Measurements from ENCODE around the gene BRD9.
"Not testable (repeated sequence)": the region's sequence is repeated elsewhere in the genome, so short reads cannot be mapped to it uniquely, and the experiment has no call there.

The BRD9 gene

GRCh38 chr5:828194-828593 lies 64.4 kb downstream of the BRD9 start:
- FAIRE-seq: not testable (repeated sequence)

GRCh38 chr5:825544-825943 lies 67.1 kb downstream of the BRD9 start:
- not testable (repeated sequence) for FAIRE-seq; DNase-seq (ENCODE audit: insufficient read length, low spot score)

More at GRCh38 chr5:828194-828593, 64.4 kb downstream of the BRD9 start:
- not testable (repeated sequence) for DNase-seq (ENCODE audit: insufficient read length, low spot score)

- no peak for DNase-seq (ENCODE audit: insufficient read length, low spot score)
- no peak for TF ChIP-seq POLR2A (IDR thresholded peaks at IDR 0.05; ENCODE audit: low read depth, low read length)
- FAIRE-seq: no peak
Measured at GRCh38 chr5:821504-821903, 71.1 kb downstream of the BRD9 start.

- DNase-seq (ENCODE audit: insufficient read length, low spot score) (no peak), FAIRE-seq (no peak)
- TF ChIP-seq POLR2A (IDR thresholded peaks at IDR 0.05; ENCODE audit: low read depth, low read length): no peak
Measured at GRCh38 chr5:820245-820644, 72.4 kb downstream of the BRD9 start.

- DNase-seq (ENCODE audit: insufficient read length, low spot score) (no peak), FAIRE-seq (no peak)
- TF ChIP-seq POLR2A (IDR thresholded peaks at IDR 0.05; ENCODE audit: low read depth, low read length): no peak
Measured at GRCh38 chr5:819078-819477, 73.5 kb downstream of the BRD9 start.

- FAIRE-seq: no peak
- TF ChIP-seq POLR2A (IDR thresholded peaks at IDR 0.05; ENCODE audit: low read depth, low read length): no peak
- DNase-seq (ENCODE audit: insufficient read length, low spot score): no peak
Measured at GRCh38 chr5:816176-816575, 76.4 kb downstream of the BRD9 start.

- no peak for DNase-seq (ENCODE audit: insufficient read length, low spot score)
- FAIRE-seq: no peak
- no peak for TF ChIP-seq POLR2A (IDR thresholded peaks at IDR 0.05; ENCODE audit: low read depth, low read length)
Measured at GRCh38 chr5:815449-815848, 77.2 kb downstream of the BRD9 start.

All from H54 (cell line).